ENCODE data around the gene BICDL2.
"Not testable (repeated sequence)": the region's sequence is repeated elsewhere in the genome, so short reads cannot be mapped to it uniquely, and the experiment has no call there.

The BICDL2 gene

DNA sequence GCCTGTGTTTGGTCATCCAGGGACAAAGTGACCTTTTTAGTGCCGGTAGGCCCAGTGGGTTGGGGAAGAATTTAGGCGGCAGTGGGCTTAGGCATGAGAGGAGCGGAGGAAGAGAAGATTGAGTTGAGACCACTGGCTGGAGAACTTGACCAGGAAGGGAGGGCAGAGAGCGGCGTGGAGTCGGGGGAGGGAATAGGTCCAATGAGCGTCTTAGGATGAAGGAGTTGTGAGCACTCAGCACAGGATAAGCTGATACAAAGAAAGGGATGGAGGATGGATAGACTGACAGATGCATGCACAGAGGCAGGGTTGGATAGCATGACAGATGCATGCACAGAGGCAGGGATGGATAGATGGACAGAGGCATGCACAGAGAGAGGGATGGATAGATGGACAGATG lies 36.7 kb upstream of the BICDL2 start:
- ChIA-PET POLR2A (no interaction called here), CTCF (no interaction called here)
- H3K9me3 ChIP-seq (ENCODE audit: control insufficient read depth, insufficient read depth, low read depth, low read length) = no peaks in the 10 kb centered on the region
- H3K4me1 ChIP-seq (ENCODE audit: control insufficient read depth, insufficient read depth, low read length) = no peaks in the 10 kb centered on the region
- H3K4me3 ChIP-seq (ENCODE audit: low read depth, low read length) = no peak overlapping the region
- no peak for TF ChIP-seq OVOL3 (tag by site-specific recombination; IDR thresholded peaks at IDR 0.05)
- no peak for TF ChIP-seq KLF10 (tag by site-specific recombination; IDR thresholded peaks at IDR 0.05)
- TF ChIP-seq, protein P1, sequence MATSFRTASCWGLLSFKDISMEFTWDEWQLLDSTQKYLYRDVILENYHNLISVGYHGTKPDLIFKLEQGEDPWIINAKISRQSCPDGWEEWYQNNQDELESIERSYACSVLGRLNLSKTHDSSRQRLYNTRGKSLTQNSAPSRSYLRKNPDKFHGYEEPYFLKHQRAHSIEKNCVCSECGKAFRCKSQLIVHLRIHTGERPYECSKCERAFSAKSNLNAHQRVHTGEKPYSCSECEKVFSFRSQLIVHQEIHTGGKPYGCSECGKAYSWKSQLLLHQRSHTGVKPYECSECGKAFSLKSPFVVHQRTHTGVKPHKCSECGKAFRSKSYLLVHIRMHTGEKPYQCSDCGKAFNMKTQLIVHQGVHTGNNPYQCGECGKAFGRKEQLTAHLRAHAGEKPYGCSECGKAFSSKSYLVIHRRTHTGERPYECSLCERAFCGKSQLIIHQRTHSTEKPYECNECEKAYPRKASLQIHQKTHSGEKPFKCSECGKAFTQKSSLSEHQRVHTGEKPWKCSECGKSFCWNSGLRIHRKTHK (tag by site-specific recombination; IDR thresholded peaks at IDR 0.05) = no peak
- TF ChIP-seq, protein P2, sequence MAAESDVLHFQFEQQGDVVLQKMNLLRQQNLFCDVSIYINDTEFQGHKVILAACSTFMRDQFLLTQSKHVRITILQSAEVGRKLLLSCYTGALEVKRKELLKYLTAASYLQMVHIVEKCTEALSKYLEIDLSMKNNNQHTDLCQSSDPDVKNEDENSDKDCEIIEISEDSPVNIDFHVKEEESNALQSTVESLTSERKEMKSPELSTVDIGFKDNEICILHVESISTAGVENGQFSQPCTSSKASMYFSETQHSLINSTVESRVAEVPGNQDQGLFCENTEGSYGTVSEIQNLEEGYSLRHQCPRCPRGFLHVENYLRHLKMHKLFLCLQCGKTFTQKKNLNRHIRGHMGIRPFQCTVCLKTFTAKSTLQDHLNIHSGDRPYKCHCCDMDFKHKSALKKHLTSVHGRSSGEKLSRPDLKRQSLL (tag by site-specific recombination; IDR thresholded peaks at IDR 0.05) = no peak
- no peak for TF ChIP-seq HOXD13 (CRISPR knock-in tag; IDR thresholded peaks at IDR 0.05; ENCODE audit: borderline replicate concordance)
- TF ChIP-seq MEIS1 (CRISPR knock-in tag; IDR thresholded peaks at IDR 0.05; ENCODE audit: borderline replicate concordance) = no peak
- no peak for TF ChIP-seq ZBTB20 (tag by site-specific recombination; IDR thresholded peaks at IDR 0.05)
- no peak for TF ChIP-seq ZNF621 (tag by site-specific recombination; IDR thresholded peaks at IDR 0.05)
- TF ChIP-seq ZBTB17 (tag by site-specific recombination; IDR thresholded peaks at IDR 0.05) = no peak
- TF ChIP-seq, protein P3, sequence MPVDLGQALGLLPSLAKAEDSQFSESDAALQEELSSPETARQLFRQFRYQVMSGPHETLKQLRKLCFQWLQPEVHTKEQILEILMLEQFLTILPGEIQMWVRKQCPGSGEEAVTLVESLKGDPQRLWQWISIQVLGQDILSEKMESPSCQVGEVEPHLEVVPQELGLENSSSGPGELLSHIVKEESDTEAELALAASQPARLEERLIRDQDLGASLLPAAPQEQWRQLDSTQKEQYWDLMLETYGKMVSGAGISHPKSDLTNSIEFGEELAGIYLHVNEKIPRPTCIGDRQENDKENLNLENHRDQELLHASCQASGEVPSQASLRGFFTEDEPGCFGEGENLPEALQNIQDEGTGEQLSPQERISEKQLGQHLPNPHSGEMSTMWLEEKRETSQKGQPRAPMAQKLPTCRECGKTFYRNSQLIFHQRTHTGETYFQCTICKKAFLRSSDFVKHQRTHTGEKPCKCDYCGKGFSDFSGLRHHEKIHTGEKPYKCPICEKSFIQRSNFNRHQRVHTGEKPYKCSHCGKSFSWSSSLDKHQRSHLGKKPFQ (tag by site-specific recombination; IDR thresholded peaks at IDR 0.05) = no peak
- no peak for TF ChIP-seq ZXDB (tag by site-specific recombination; IDR thresholded peaks at IDR 0.05)
- TF ChIP-seq ZNF791 (tag by site-specific recombination; IDR thresholded peaks at IDR 0.05) = no peak
- TF ChIP-seq, protein P4, sequence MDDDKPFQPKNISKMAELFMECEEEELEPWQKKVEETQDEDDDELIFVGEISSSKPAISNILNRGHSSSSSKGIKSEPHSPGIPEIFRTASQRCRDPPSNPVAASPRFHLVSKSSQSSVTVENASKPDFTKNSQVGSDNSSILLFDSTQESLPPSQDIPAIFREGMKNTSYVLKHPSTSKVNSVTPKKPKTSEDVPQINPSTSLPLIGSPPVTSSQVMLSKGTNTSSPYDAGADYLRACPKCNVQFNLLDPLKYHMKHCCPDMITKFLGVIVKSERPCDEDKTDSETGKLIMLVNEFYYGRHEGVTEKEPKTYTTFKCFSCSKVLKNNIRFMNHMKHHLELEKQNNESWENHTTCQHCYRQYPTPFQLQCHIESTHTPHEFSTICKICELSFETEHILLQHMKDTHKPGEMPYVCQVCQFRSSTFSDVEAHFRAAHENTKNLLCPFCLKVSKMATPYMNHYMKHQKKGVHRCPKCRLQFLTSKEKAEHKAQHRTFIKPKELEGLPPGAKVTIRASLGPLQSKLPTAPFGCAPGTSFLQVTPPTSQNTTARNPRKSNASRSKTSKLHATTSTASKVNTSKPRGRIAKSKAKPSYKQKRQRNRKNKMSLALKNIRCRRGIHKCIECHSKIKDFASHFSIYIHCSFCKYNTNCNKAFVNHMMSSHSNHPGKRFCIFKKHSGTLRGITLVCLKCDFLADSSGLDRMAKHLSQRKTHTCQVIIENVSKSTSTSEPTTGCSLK (tag by site-specific recombination; IDR thresholded peaks at IDR 0.05) = no peak
- no peak for TF ChIP-seq BCL11B (tag by site-specific recombination; IDR thresholded peaks at IDR 0.05; ENCODE audit: low read depth)
- H3K36me3 ChIP-seq (ENCODE audit: control insufficient read depth in 2 of 2, insufficient read depth in 1 of 2, low read length in 2 of 2) = no peaks in the 10 kb centered on the region
- H3K27ac ChIP-seq (ENCODE audit: extremely low read depth, low read depth, low read length) = no peak overlapping the region

DNA sequence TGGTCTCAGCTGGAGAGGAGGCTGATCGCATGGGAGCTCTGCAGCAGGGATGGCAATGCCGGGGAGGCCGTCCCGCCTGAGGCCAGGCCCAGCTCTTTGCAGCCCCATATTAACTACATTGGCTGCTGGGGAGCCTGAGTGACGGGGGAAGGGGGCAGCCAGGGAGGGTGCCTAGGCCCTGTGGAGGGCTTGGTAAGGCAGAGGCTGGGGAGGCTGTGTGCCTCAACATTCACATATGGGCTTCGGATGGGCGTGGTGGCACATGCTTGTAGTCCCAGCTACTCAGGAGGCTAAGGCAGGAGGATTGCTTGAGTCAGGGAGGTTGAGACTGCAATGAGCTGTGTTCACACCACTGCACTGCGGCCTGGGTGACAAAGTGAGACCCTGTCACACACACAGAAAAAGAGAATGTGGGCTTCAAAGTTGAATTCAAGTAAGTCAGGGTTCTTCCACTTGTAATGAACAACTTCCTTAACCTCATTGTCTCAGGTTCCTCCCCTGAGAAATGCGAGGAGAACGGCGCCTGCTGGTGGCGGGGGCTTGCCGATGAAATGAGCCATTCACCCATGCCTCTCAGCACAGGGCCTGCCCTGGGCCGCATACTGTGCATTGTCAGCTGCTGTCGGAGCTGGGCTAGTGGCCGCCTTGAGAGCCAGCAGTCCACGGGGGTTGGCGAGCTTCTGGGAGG lies 36.0 kb upstream of the BICDL2 start:
- CTCF ChIA-PET; H3K4me1 ChIP-seq (ENCODE audit: control insufficient read depth, insufficient read depth, low read length); H3K4me3 ChIP-seq (ENCODE audit: low read depth, low read length); H3K36me3 ChIP-seq (ENCODE audit: control insufficient read depth in 2 of 2, insufficient read depth in 1 of 2, low read length in 2 of 2); POLR2A ChIA-PET; H3K27ac ChIP-seq (ENCODE audit: extremely low read depth, low read depth, low read length); H3K9me3 ChIP-seq (ENCODE audit: control insufficient read depth, insufficient read depth, low read depth, low read length): not testable (repeated sequence)

DNA sequence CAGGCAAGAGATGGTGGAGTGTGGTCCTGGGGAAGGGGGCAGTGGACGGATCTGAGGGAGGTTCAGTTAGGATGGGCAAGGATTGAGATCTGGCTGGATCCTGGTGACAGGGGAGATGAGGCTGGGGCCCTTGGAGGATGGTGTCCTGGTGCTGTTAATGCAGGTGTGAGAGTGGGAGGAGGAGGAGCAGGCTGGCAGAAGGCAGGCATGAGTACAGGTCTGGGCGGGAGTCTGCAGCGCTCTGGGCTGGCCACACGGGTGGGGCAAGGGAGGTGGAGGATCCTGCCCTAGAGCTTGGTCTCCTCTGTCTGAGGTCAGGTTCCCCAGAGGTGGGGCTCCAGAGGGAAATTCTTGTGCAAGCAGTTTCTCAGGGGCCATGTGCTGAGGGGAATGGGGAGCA lies 35.4 kb upstream of the BICDL2 start:
- POLR2A ChIA-PET = not testable (repeated sequence)

More for the DNA sequence above, 35.4 kb upstream of the BICDL2 start:
- H3K27ac ChIP-seq (ENCODE audit: extremely low read depth, low read depth, low read length); H3K4me3 ChIP-seq (ENCODE audit: low read depth, low read length); H3K36me3 ChIP-seq (ENCODE audit: control insufficient read depth in 2 of 2, insufficient read depth in 1 of 2, low read length in 2 of 2); H3K4me1 ChIP-seq (ENCODE audit: control insufficient read depth, insufficient read depth, low read length); H3K9me3 ChIP-seq (ENCODE audit: control insufficient read depth, insufficient read depth, low read depth, low read length): not testable (repeated sequence)
- CTCF ChIA-PET = interaction anchor here (0.9 kb wide), 1 partner anchor 20 kb away, joined by 3 read pairs; no protein-coding TSS in a partner anchor
- TF ChIP-seq KLF1 (tag by site-specific recombination; IDR thresholded peaks at IDR 0.05) = peak; percentile 53; the same call in 1 of the 2 replicates

All from HEK293 (cell line).